ENCODE measurements around the gene BEAN1.

The BEAN1 gene

GRCh38 chr16:66521951-66522771, 95.1 kb downstream of the BEAN1 start:
- peak; percentile 84 for ATAC-seq (replicated peaks)

GRCh38 chr16:66522816-66523590, 95.9 kb downstream of the BEAN1 start:
- DNase-seq (no peak), ATAC-seq (replicated peaks) (no peak)
- H3K4me1 Mint-ChIP-seq (ENCODE audit: low read depth in 2 of 2), result peaks cover 70 to 71% of the 10 kb centered on the region in 2 donors
- no peaks in the 10 kb centered on the region for H3K9me3 Mint-ChIP-seq
- peak overlapping the region; percentile 95 to 98 for H3K27ac Mint-ChIP-seq
- H3K36me3 Mint-ChIP-seq (ENCODE audit: insufficient read depth), result peaks cover 14% of the 10 kb centered on the region
- peak overlapping the region; percentile 72 to 78 for H3K4me3 Mint-ChIP-seq
- H3K27me3 Mint-ChIP-seq, result no peaks in the 10 kb centered on the region

More at GRCh38 chr16:66521951-66522771, 95.1 kb downstream of the BEAN1 start:
- H3K9me3 Mint-ChIP-seq, result no peaks in the 10 kb centered on the region
- peak overlapping the region; percentile 72 to 78 for H3K4me3 Mint-ChIP-seq
- no peaks in the 10 kb centered on the region for H3K27me3 Mint-ChIP-seq
- peaks cover 72 to 78% of the 10 kb centered on the region in 2 donors for H3K4me1 Mint-ChIP-seq (ENCODE audit: low read depth in 2 of 2)
- H3K27ac Mint-ChIP-seq, result peak overlapping the region; percentile 95 to 98
- H3K36me3 Mint-ChIP-seq (ENCODE audit: insufficient read depth), result peaks cover 16% of the 10 kb centered on the region
- DNase-seq, result peak; percentile 62 to 72 (median 70)

GRCh38 chr16:66523861-66524354, 96.8 kb downstream of the BEAN1 start:
- DNase-seq, result peak; percentile 29 to 38 (median 35)
- peaks cover 70 to 71% of the 10 kb centered on the region in 2 donors for H3K4me1 Mint-ChIP-seq (ENCODE audit: low read depth in 2 of 2)
- H3K9me3 Mint-ChIP-seq, result no peaks in the 10 kb centered on the region
- ATAC-seq (replicated peaks), result peak; percentile 59
- peak overlapping the region; percentile 72 to 78 for H3K4me3 Mint-ChIP-seq
- peak overlapping the region; percentile 94 to 95 for H3K27ac Mint-ChIP-seq
- H3K27me3 Mint-ChIP-seq, result no peaks in the 10 kb centered on the region
- peaks cover 15% of the 10 kb centered on the region for H3K36me3 Mint-ChIP-seq (ENCODE audit: insufficient read depth)

- Mint-ChIP-seq H3K9me3 (no peaks in the 10 kb centered on the region), H3K4me1 (ENCODE audit: low read depth in 2 of 2) (peaks cover 66 to 67% of the 10 kb centered on the region in 2 donors), H3K36me3 (ENCODE audit: insufficient read depth) (peaks cover 15% of the 10 kb centered on the region), H3K27ac (peak overlapping the region; percentile 94 to 95), H3K4me3 (peak overlapping the region; percentile 72 to 78), H3K27me3 (no peaks in the 10 kb centered on the region)
- ATAC-seq (replicated peaks) (peak; percentile 14), DNase-seq (no peak)
Observed at GRCh38 chr16:66524601-66525164, 97.6 kb downstream of the BEAN1 start.

GRCh38 chr16:66525396-66526180, 98.5 kb downstream of the BEAN1 start:
- Mint-ChIP-seq H3K36me3 (ENCODE audit: insufficient read depth) (peaks cover 15% of the 10 kb centered on the region), H3K4me1 (ENCODE audit: low read depth in 2 of 2) (peaks cover 58% of the 10 kb centered on the region in 2 donors), H3K27ac (peak overlapping the region; percentile 94 to 95), H3K4me3 (peak overlapping the region in 1 of 2 donors; percentile 78), H3K27me3 (no peaks in the 10 kb centered on the region), H3K9me3 (no peaks in the 10 kb centered on the region)
- ATAC-seq (replicated peaks) (no peak), DNase-seq (no peak)

GRCh38 chr16:66528294-66528693, 101.2 kb downstream of the BEAN1 start:
- DNase-seq, result no peak
- Mint-ChIP-seq H3K4me3 (no peak overlapping the region), H3K4me1 (ENCODE audit: low read depth in 2 of 2) (peaks cover 32 to 36% of the 10 kb centered on the region in 2 donors), H3K27me3 (no peaks in the 10 kb centered on the region), H3K9me3 (no peaks in the 10 kb centered on the region), H3K36me3 (ENCODE audit: insufficient read depth) (peaks cover 14% of the 10 kb centered on the region), H3K27ac (no peak overlapping the region)
- ATAC-seq (replicated peaks), result no peak

- Mint-ChIP-seq H3K36me3 (ENCODE audit: insufficient read depth) (peaks cover 8% of the 10 kb centered on the region), H3K9me3 (no peaks in the 10 kb centered on the region), H3K4me1 (ENCODE audit: low read depth in 2 of 2) (peaks cover 22 to 28% of the 10 kb centered on the region in 2 donors), H3K27me3 (no peaks in the 10 kb centered on the region), H3K4me3 (no peak overlapping the region), H3K27ac (peak overlapping the region in 1 of 2 donors; percentile 66)
- no peak for DNase-seq
- ATAC-seq (replicated peaks), result no peak
Observed at GRCh38 chr16:66529475-66529874, 102.4 kb downstream of the BEAN1 start.
